Measurements from ENCODE around the gene C2orf68.
"Not testable (repeated sequence)": the region's sequence is repeated elsewhere in the genome, so short reads cannot be mapped to it uniquely, and the experiment has no call there.

Gene C2orf68

DNA sequence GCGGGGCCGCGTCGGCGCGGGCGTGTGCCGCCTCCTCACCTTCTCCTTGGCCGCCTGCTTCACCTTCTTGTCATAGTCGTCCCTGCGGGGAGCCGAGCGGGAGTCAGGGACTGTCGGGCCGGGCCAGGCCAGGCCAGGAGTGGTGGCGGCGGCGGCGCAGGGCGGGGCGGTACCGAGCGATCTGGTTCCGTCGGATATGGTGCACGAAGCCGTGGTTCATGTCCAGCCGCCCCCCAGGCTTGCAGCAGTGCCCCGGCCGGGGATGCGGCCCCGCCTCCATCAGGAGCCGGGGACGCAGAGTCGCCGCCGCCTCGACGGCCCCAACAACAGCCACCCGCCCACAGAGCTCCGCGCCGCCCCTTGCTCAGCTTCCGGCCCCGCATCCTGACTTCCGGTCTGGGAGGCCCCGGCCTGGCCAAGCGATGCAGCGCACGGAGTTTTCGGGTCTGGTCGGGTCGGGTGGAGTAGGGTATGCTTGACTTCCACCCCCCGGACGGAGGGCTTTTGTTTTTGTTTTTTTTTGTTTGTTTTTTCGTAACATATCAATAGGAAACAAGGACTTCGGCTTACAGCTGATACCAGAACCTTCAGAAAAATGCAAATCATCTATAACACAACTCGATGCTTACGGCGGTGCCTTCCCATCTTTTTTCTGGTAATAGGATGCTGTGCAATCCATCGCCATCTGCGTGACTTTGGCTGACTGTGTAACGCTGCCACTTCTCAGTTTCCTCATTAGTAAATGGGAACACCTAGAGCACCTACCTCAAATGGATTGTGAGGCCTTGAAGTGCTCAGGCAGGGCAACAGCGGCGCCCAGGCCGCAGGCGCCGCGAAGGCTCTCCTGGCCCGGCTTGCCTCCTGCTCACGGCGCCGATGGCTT lies at the start of gene C2orf68:
TSS of gene C2orf68 (minus strand) at position 362 of the 883 bp plus-strand sequence. CDS start at position 280, 82 bp downstream.
- TF ChIP-seq, protein P1, sequence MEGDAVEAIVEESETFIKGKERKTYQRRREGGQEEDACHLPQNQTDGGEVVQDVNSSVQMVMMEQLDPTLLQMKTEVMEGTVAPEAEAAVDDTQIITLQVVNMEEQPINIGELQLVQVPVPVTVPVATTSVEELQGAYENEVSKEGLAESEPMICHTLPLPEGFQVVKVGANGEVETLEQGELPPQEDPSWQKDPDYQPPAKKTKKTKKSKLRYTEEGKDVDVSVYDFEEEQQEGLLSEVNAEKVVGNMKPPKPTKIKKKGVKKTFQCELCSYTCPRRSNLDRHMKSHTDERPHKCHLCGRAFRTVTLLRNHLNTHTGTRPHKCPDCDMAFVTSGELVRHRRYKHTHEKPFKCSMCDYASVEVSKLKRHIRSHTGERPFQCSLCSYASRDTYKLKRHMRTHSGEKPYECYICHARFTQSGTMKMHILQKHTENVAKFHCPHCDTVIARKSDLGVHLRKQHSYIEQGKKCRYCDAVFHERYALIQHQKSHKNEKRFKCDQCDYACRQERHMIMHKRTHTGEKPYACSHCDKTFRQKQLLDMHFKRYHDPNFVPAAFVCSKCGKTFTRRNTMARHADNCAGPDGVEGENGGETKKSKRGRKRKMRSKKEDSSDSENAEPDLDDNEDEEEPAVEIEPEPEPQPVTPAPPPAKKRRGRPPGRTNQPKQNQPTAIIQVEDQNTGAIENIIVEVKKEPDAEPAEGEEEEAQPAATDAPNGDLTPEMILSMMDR (IDR thresholded peaks at IDR 0.05; ENCODE audit: control extremely low read depth, extremely low read depth, low read depth, missing control alignments): no peak
- peak; percentile 95 for DNase-seq (ENCODE audit: extremely low spot score)
- POLR2A ChIA-PET: interaction anchor here (0.9 to 1.2 kb wide), 5 partner anchors 12 to 258 kb away, joined by 4 to 6 read pairs (median 4); partner anchors contain the start of genes ELMOD3, RETSAT and RNF181
- CTCF ChIA-PET: interaction anchor here (1.0 to 1.3 kb wide), 4 partner anchors 9 to 202 kb away, joined by 3 to 5 read pairs (median 4); partner anchors contain the start of gene TMEM150A

- ChIA-PET POLR2A (no interaction called here), CTCF (interaction anchor here (0.9 to 5.7 kb wide), 4 partner anchors 10 to 17 kb away, joined by 3 to 28 read pairs (median 4); no protein-coding TSS in a partner anchor)
- no peak for DNase-seq (ENCODE audit: extremely low spot score)
- TF ChIP-seq, protein P1 (IDR thresholded peaks at IDR 0.05; ENCODE audit: control extremely low read depth, extremely low read depth, low read depth, missing control alignments): no peak
Observed at GRCh38 chr2:85661139-85661858, 49.4 kb upstream of the C2orf68 start.

DNA sequence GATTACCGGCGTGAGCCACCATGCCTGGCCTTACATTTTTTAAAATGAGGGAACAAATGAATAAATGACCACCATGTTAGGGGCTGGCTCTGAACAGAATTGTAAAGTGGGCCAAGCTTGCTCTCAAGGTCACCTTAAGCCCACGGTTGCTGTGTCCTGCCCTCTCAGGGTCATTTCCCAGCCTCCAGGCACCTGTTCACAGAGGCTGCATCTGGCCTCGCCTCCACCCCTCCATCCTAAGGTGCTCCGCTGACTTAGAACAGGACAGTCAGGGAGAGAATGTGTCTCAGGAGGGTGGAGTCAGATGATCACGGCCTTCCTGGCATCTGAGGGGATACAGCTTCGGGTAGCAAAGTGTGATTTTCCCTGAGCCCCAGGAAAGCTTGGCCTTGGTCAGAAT lies 48.9 kb upstream of the C2orf68 start:
- POLR2A ChIA-PET: no interaction called here
- no peak for DNase-seq (ENCODE audit: extremely low spot score)
- TF ChIP-seq, protein P1 (IDR thresholded peaks at IDR 0.05; ENCODE audit: control extremely low read depth, extremely low read depth, low read depth, missing control alignments): no peak
- CTCF ChIA-PET: interaction anchor here (0.9 to 6.1 kb wide), 7 partner anchors 9 to 33 kb away, joined by 3 to 47 read pairs (median 4); no protein-coding TSS in a partner anchor

DNA sequence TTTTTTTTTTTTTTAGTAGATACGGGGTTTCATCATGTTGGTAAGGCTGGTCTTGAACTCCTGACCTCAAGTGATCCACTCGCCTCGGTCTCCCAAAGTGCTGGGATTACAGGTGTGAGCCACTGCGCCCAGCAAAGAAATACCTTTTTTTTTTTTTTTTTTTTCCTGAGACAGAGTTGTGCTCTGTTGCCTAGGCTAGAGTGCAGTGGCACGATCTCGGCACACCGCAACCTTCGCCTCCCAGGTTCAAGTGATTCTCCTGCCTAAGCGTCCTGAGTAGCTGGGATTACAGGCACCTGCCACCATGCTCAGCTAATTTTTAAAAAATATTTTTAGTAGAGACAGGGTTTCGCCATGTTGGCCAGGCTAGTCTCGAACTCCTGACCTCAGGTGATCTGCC lies 48.4 kb upstream of the C2orf68 start:
- ChIA-PET POLR2A (interaction anchor here (0.6 kb wide), 1 partner anchor 446 kb away, joined by 3 read pairs; the partner anchor contains the start of genes POLR1A and PTCD3), CTCF (interaction anchor here (1.2 to 6.1 kb wide), 4 partner anchors 12 to 32 kb away, joined by 3 to 47 read pairs (median 20); no protein-coding TSS in a partner anchor)
- not testable (repeated sequence) for DNase-seq (ENCODE audit: extremely low spot score)

DNA sequence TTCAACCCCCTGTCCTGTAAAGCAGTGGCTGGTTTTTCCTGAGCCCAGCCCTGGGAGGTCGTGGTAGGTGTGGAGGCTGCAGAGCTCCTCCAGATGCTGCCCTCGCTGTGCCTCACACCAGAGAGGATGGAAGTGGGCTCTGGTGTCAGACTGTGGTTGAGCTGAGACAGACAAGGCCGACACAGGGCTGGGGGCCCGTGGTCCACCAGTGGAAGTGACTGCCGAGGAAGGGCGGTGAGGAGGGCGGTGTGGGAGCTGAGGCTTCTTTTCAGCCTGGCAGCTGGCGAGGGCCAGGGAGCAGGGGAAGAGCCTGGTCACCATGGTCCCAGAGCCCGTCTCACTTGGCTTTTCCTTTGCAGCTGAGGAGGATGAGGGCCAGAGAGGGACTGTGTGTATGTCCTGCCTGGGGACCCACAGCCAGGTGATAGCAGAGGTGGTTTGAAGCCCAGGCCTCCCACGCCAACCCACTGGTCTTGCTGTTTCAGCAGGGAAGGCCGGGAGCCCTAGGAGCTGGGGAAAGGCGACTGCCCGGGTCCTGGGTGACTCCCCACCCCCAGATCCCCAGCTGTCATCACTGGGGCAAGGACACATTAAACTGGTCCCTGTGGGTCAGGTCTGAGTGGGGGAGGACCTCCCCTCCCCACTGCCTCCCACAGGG lies 47.6 kb upstream of the C2orf68 start:
- TF ChIP-seq, protein P1 (IDR thresholded peaks at IDR 0.05; ENCODE audit: control extremely low read depth, extremely low read depth, low read depth, missing control alignments): no peak
- POLR2A ChIA-PET: interaction anchor here (0.6 kb wide), 1 partner anchor 446 kb away, joined by 3 read pairs; the partner anchor contains the start of genes POLR1A and PTCD3
- CTCF ChIA-PET: interaction anchor here (1.0 to 6.1 kb wide), 10 partner anchors 10 to 155 kb away, joined by 3 to 47 read pairs (median 6); no protein-coding TSS in a partner anchor
- DNase-seq (ENCODE audit: extremely low spot score): no peak

DNA sequence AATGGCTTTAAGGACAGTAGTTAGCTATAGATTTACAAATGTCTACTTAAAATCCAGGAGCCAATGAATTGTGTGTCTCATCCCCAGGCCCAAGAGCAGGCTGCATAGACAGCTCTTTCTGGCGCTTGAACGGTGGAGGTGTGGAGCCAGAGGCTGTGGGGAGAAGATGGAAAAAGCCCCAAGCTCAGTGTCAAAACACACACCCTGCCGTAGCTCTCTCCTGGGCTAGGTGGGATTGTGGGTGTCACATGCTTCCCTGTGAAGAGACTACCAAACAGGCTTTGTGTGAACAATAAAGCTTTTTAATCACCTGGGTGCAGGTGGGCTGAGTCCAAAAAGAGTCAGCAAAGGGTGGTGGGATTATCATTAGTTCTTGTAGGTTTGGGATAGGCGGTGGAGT lies 45.5 kb upstream of the C2orf68 start:
- CTCF ChIA-PET: interaction anchor here (1.4 to 6.1 kb wide), 6 partner anchors 9 to 50 kb away, joined by 3 to 47 read pairs (median 9); no protein-coding TSS in a partner anchor
- POLR2A ChIA-PET: not testable (repeated sequence)

DNA sequence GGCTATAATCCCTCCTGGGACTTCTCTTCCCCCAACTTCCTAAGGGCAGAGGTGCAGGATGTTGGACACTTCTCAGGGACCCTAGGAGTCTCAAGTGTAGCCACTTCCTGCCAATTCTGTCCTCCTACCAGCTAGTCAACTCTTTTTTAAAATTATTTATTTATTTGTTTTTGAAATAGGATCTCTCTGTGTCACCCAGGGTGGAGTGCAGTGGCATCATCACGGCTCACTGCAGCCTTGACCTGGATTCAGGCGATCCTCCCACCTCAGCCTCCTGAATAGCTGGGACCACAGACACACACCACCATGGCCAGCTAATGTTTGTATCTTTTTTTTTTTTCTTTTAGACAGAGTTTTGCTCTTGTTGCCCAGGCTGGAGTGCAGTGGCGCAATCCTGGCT lies 44.6 kb upstream of the C2orf68 start:
- DNase-seq (ENCODE audit: extremely low spot score): no peak
- TF ChIP-seq, protein P1 (IDR thresholded peaks at IDR 0.05; ENCODE audit: control extremely low read depth, extremely low read depth, low read depth, missing control alignments): no peak
- POLR2A ChIA-PET: no interaction called here
- CTCF ChIA-PET: interaction anchor here (1.4 to 6.1 kb wide), 5 partner anchors 8 to 51 kb away, joined by 3 to 47 read pairs (median 14); no protein-coding TSS in a partner anchor

More for the DNA sequence above, 45.5 kb upstream of the C2orf68 start:
- DNase-seq (ENCODE audit: extremely low spot score): not testable (repeated sequence)

Measured in GM10248 (cell line).